HCT116 (cell line): ENCODE data around the gene GRM4. TPM values are rescaled to one million over a fixed set of nuclear protein-coding genes. Genes with fewer than 3 reads are reported as not detected.

ENCODE experiments used
- ATAC-seq: fragments of 200-7000 bp; cut with Tn5 transposase; 2 replicates; pipeline ENCODE4 v1.9.1; 2020; ENCODE audit warnings: mild to moderate bottlenecking, moderate library complexity
- BruUV-seq: library from RNA; stranded (reverse); fragments of 400-500 nt; replicated peaks from 2 replicates; lab custom pipeline; 2021; lab: Mats Ljungman, UMichigan
- CTCF ChIA-PET: fragments of 300-600 bp; sonication (Branson Sonifier 250); formaldehyde crosslinking; loops from one replicate; lab custom pipeline; 2021; ENCODE audit warnings: antibody characterized with exemption; lab: Charles Lee
- POLR2A ChIA-PET: fragments of 300-600, 350-600 bp; sonication (Branson Sonifier 250); formaldehyde crosslinking; loops from one replicate; lab custom pipeline; 2021; ENCODE audit warnings: antibody characterized with exemption; lab: Charles Lee
- RAD21 ChIA-PET, 2 experiments: fragments of 300-600 bp; sonication (Branson Sonifier 250); formaldehyde crosslinking; loops; one replicate each; lab custom pipeline; 2023; ENCODE audit warnings: low total read pairs in 2 of 2; ENCODE audit not compliant: uncharacterized antibody in 2 of 2, unreplicated experiment in 2 of 2, low non-redundant PET in 1 of 2; lab: Charles Lee
- DNase-seq: peaks from one replicate; pipeline ENCODE4 v3.0.0-alpha.2; 2010; ENCODE audit warnings: low read depth, low spot score
- H2AFZ ChIP-seq: fragments of 200-600 bp; shearing (Covaris generic), sonication (generic); 2 replicates; pipeline ENCODE4 v1.6.1; 2017; ENCODE audit warnings: low read depth, mixed run types, mixed read lengths, antibody characterized with exemption, low read length; ENCODE audit not compliant: poor library complexity, severe bottlenecking
- H3K27ac ChIP-seq: 2 replicates; pipeline ENCODE4 v1.5.1; 2012; ENCODE audit warnings: low read depth, low read length
- H3K27me3 ChIP-seq: fragments of 200-600 bp; sonication (generic); 2 replicates; pipeline ENCODE4 v1.6.1; 2016; ENCODE audit warnings: mixed run types, low read length, mixed read lengths; ENCODE audit not compliant: insufficient read depth
- H3K36me3 ChIP-seq, 2 experiments: fragments of 200-500 bp in 1 of 2; fragments of 200-600 bp in 1 of 2; sonication (Bioruptor generic) in 1 of 2; sonication (generic) in 1 of 2; 2 replicates each; pipeline versions ENCODE4 v1.5.1 to v1.6.1; 2014 to 2016; ENCODE audit warnings: low read length in 2 of 2, inconsistent platforms in 1 of 2, mixed read lengths in 1 of 2, mixed run types in 1 of 2; ENCODE audit not compliant: insufficient read depth in 2 of 2, control insufficient read depth in 1 of 2
- H3K4me1 ChIP-seq, 2 experiments: fragments of 200-600 bp in 1 of 2; sonication (generic) in 1 of 2; 2 replicates each; pipeline versions ENCODE4 v1.5.1 to v1.6.1; 2012 to 2017; ENCODE audit warnings: low read length in 2 of 2, inconsistent platforms in 1 of 2, mild to moderate bottlenecking in 1 of 2, mixed read lengths in 1 of 2, mixed run types in 1 of 2, moderate library complexity in 1 of 2; ENCODE audit not compliant: insufficient read depth in 2 of 2, control insufficient read depth in 1 of 2
- H3K4me2 ChIP-seq: fragments of 200-600 bp; sonication (generic); 2 replicates; pipeline ENCODE4 v1.6.1; 2017; ENCODE audit warnings: mixed run types, low read length, mixed read lengths
- H3K4me3 ChIP-seq, 2 experiments: fragments of 200-600 bp in 1 of 2; sonication (generic) in 1 of 2; replicated peaks in 1 of 2; 2 replicates each; pipeline ENCODE4 v1.5.1; 2011 to 2016; ENCODE audit warnings: low read length in 2 of 2, control low read depth in 1 of 2, low read depth in 1 of 2, mild to moderate bottlenecking in 1 of 2, mixed read lengths in 1 of 2, mixed run types in 1 of 2
- H3K79me2 ChIP-seq: fragments of 200-600 bp; sonication (generic); 2 replicates; pipeline ENCODE4 v1.6.1; 2017; ENCODE audit warnings: mild to moderate bottlenecking, mixed run types, low read length, moderate library complexity, mixed read lengths; ENCODE audit not compliant: insufficient read depth
- H3K9ac ChIP-seq: fragments of 200-600 bp; sonication (generic); 2 replicates; pipeline ENCODE4 v1.6.1; 2016; ENCODE audit warnings: low read length, mixed read lengths
- H3K9me2 ChIP-seq: fragments of 200-600 bp; sonication (generic), shearing (Covaris generic); 2 replicates; pipeline ENCODE4 v1.6.1; 2017; ENCODE audit warnings: mixed run types, mild to moderate bottlenecking, moderate library complexity; ENCODE audit not compliant: insufficient read depth
- H3K9me3 ChIP-seq, 2 experiments: fragments of 200-500 bp in 1 of 2; fragments of 200-600 bp in 1 of 2; sonication (Bioruptor generic) in 1 of 2; sonication (generic) in 1 of 2; 2 replicates each; pipeline ENCODE4 v1.6.1; 2014 to 2017; ENCODE audit warnings: low read length in 2 of 2, mixed read lengths in 2 of 2, inconsistent platforms in 1 of 2, low read depth in 1 of 2, mild to moderate bottlenecking in 1 of 2, mixed run types in 1 of 2, moderate library complexity in 1 of 2; ENCODE audit not compliant: control insufficient read depth in 1 of 2, insufficient read depth in 1 of 2
- H4K20me1 ChIP-seq: fragments of 200-600 bp; sonication (generic), shearing (Covaris generic); 2 replicates; pipeline ENCODE4 v1.6.1; 2017; ENCODE audit warnings: mixed run types, mild to moderate bottlenecking, moderate library complexity; ENCODE audit not compliant: insufficient read depth
- CBX3 ChIP-seq: IDR thresholded peaks from 2 replicates; pipeline ENCODE4 v1.6.1; 2012; ENCODE audit warnings: low read depth
- JUND ChIP-seq: IDR thresholded peaks from 2 replicates; pipeline ENCODE4 v1.6.1; 2012
- POLR2A ChIP-seq: IDR thresholded peaks from 2 replicates; pipeline ENCODE4 v1.7.0; 2011; ENCODE audit warnings: borderline replicate concordance; ENCODE audit not compliant: insufficient read depth, insufficient read length; ENCODE audit errors: extremely low read depth
- RAD21 ChIP-seq: IDR thresholded peaks from 2 replicates; pipeline ENCODE4 v1.6.1; 2012; ENCODE audit warnings: low read depth, mild to moderate bottlenecking
- SP1 ChIP-seq: IDR thresholded peaks from 2 replicates; pipeline ENCODE4 v1.6.1; 2012; ENCODE audit warnings: low read depth
- YY1 ChIP-seq: IDR thresholded peaks from 2 replicates; pipeline ENCODE4 v1.6.1; 2011; ENCODE audit warnings: low read length, low read depth, moderate library complexity, mild to moderate bottlenecking; ENCODE audit not compliant: insufficient replicate concordance; ENCODE audit errors: extremely low read depth
- ZFX ChIP-seq: fragments of 450-650 bp; IDR thresholded peaks from 2 replicates; pipeline ENCODE4 v1.6.1; 2017
- ZNF274 ChIP-seq: fragments of 200-500 bp; sonication (Bioruptor generic); IDR thresholded peaks from 2 replicates; pipeline ENCODE4 v1.6.1; 2014; ENCODE audit warnings: mild to moderate bottlenecking, low read depth, low read length, inconsistent platforms
- intact Hi-C: fragments of 100-400 bp; cut with micrococcal nuclease; formaldehyde crosslinking; loops from 2 replicates; pipeline ENCODE4 v1.10.0; 2022
- total RNA-seq: library from RNA; stranded (reverse); gene quantifications from one replicate; pipeline ENCODE4 v1.2.1, GENCODE V29; 2021; ENCODE audit not compliant: unreplicated experiment
- TF ChIP-seq, protein P1 (sequence below), 3 experiments: fragments of 200-600 bp in 1 of 3; sonication (generic) in 1 of 3; IDR thresholded peaks in 2 of 3; conservative IDR thresholded peaks in 1 of 3; 2 replicates each; pipeline ENCODE4 v1.5.1; 2012 to 2017; ENCODE audit warnings: low read depth in 2 of 3, low read length in 2 of 3, antibody characterized with exemption in 1 of 3, borderline replicate concordance in 1 of 3, control low read depth in 1 of 3, mild to moderate bottlenecking in 1 of 3, mixed read lengths in 1 of 3, mixed run types in 1 of 3, moderate library complexity in 1 of 3; ENCODE audit not compliant: insufficient read depth in 1 of 3

GRM4 gene
- total RNA-seq, 1 experiment from 2014 or later: 2.6 TPM

DNA sequence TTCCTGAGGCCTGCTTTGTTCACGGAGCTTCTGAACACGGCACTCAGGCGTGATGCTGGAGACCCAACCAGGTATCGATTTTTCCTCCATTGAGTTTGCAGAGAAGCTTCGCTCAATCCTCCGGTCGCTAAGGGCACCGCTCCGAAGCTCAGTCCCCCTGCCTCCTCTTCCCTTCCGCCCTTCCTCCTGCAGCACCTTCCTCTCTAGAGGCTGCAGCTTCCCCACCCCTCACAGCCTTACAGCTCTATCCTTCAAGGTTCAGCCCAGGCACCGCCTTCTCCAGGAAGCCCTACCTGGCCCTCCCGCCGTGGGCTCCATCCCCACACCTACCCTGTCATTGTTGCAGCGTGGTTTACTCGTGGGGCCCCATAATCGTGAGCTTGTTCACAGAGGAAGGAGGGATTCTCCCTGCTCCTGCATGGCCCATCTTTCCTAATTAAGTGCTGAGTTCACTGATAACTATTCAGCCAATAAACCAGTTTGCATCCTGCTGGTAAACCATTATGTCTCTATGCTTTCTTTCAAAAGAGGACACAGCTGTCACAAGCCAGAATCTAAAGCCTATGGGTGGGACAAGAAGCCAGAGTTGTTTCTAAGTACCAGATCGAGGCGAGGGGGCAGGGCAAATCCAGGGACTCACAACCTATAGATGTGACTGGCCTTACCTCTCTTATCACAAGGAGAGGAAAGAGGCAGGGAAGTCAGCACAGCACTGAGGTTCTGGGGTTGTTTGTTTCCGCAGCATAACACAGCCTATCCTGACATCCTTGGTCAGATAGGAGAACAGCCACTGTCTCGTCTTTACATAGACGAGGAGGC, 152.0 kb downstream of the GRM4 start:
- Histone ChIP-seq H4K20me1 (no peaks in the 10 kb centered on the region), H3K9me2 (no peaks in the 10 kb centered on the region), H3K36me3 (no peaks in the 10 kb centered on the region), H3K4me3 (no peak overlapping the region), H2AFZ (no peak overlapping the region), H3K4me1 (no peaks in the 10 kb centered on the region), H3K4me2 (no peak overlapping the region), H3K27me3 (no peaks in the 10 kb centered on the region), H3K27ac (no peak overlapping the region), H3K9ac (no peak overlapping the region), H3K79me2 (no peaks in the 10 kb centered on the region), H3K9me3 (no peaks in the 10 kb centered on the region)
- TF ChIP-seq YY1: no peak
- TF ChIP-seq SP1: no peak
- TF ChIP-seq, protein P1, sequence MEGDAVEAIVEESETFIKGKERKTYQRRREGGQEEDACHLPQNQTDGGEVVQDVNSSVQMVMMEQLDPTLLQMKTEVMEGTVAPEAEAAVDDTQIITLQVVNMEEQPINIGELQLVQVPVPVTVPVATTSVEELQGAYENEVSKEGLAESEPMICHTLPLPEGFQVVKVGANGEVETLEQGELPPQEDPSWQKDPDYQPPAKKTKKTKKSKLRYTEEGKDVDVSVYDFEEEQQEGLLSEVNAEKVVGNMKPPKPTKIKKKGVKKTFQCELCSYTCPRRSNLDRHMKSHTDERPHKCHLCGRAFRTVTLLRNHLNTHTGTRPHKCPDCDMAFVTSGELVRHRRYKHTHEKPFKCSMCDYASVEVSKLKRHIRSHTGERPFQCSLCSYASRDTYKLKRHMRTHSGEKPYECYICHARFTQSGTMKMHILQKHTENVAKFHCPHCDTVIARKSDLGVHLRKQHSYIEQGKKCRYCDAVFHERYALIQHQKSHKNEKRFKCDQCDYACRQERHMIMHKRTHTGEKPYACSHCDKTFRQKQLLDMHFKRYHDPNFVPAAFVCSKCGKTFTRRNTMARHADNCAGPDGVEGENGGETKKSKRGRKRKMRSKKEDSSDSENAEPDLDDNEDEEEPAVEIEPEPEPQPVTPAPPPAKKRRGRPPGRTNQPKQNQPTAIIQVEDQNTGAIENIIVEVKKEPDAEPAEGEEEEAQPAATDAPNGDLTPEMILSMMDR (IDR thresholded peaks at IDR 0.05 in 2 of 3, conservative IDR thresholded peaks at IDR 0.05 in 1 of 3; ENCODE audit: borderline replicate concordance in 1 of 3, insufficient read depth in 1 of 3, low read depth in 2 of 3, low read length in 2 of 3): no peak
- TF ChIP-seq CBX3: no peak
- no peak for TF ChIP-seq ZNF274
- no peak for TF ChIP-seq ZFX
- no peak for TF ChIP-seq JUND
- no peak for TF ChIP-seq POLR2A
- TF ChIP-seq RAD21: no peak
- ChIA-PET CTCF (no interaction called here), POLR2A (no interaction called here), RAD21 (no interaction called here)
- DNase-seq: no peak
- ATAC-seq: no peak
- intact Hi-C loops: no loop called here
- no TSS peak for BruUV-seq
